Endothelial cell of umbilical vein (primary cell): ENCODE results near the gene DCLK3.

Experiments used
- CTCF ChIP-seq, 2 donors: IDR thresholded peaks; 1 replicate in 1 of 2; 2 replicates in 1 of 2; pipeline ENCODE4 v1.5.1; 2011; ENCODE audit warnings: low read length in 2 of 2, mild to moderate bottlenecking in 2 of 2, moderate library complexity in 2 of 2, control low read depth in 1 of 2, inconsistent platforms in 1 of 2, low read depth in 1 of 2; ENCODE audit not compliant: insufficient read depth in 1 of 2; ENCODE audit errors: extremely low read depth in 1 of 2
- MAX ChIP-seq: IDR thresholded peaks from 2 replicates; pipeline ENCODE4 v1.6.1; 2011; ENCODE audit not compliant: insufficient read depth, insufficient read length
- POLR2AphosphoS5 ChIP-seq: IDR thresholded peaks from 2 replicates; pipeline ENCODE4 v1.6.1; 2012; ENCODE audit warnings: low read depth, mild to moderate bottlenecking, control low read depth, low read length, moderate library complexity; ENCODE audit not compliant: insufficient read depth

- TF ChIP-seq MAX, result no peak
- TF ChIP-seq CTCF (IDR thresholded peaks at IDR 0.05; ENCODE audit: extremely low read depth in 1 of 2, insufficient read depth in 1 of 2, low read depth in 1 of 2, low read length in 2 of 2), result no peak
- no peak for TF ChIP-seq POLR2AphosphoS5
Measured at GRCh38 chr3:36674816-36675215, 89.5 kb downstream of the DCLK3 start.
